DOHH2 (cell line): ENCODE measurements around the gene OVOL1.

Source experiments
- H3F3A ChIP-seq: fragments of 200-600 bp; sonication (generic), shearing (Covaris generic); 2 replicates; pipeline ENCODE4 v1.6.0; 2016; ENCODE audit warnings: antibody characterized with exemption, mild to moderate bottlenecking; ENCODE audit not compliant: control insufficient read depth, insufficient read depth
- H3K27ac ChIP-seq: fragments of 200-600 bp; sonication (generic); 2 replicates; pipeline ENCODE4 v1.5.1; 2014; ENCODE audit warnings: low read depth, mild to moderate bottlenecking, low read length, moderate library complexity
- H3K27me3 ChIP-seq: fragments of 200-600 bp; sonication (generic); 2 replicates; pipeline ENCODE4 v1.6.1; 2014; ENCODE audit warnings: mild to moderate bottlenecking, low read length, mixed read lengths; ENCODE audit not compliant: control insufficient read depth
- H3K36me3 ChIP-seq: fragments of 200-600 bp; sonication (generic); 2 replicates; pipeline ENCODE4 v1.6.1; 2014; ENCODE audit warnings: mild to moderate bottlenecking, low read length, moderate library complexity, mixed read lengths; ENCODE audit not compliant: control insufficient read depth
- H3K4me1 ChIP-seq: fragments of 200-600 bp; sonication (generic); 2 replicates; pipeline ENCODE4 v1.6.1; 2014; ENCODE audit warnings: mild to moderate bottlenecking, low read length, mixed read lengths; ENCODE audit not compliant: control insufficient read depth
- H3K4me2 ChIP-seq: fragments of 200-600 bp; sonication (generic); 2 replicates; pipeline ENCODE4 v1.6.0; 2014; ENCODE audit warnings: mild to moderate bottlenecking, low read length, moderate library complexity
- H3K4me3 ChIP-seq: fragments of 200-600 bp; sonication (generic); 2 replicates; pipeline ENCODE4 v1.5.1; 2014; ENCODE audit warnings: mild to moderate bottlenecking, low read length, mixed read lengths
- H3K79me2 ChIP-seq: fragments of 200-600 bp; sonication (generic); 2 replicates; pipeline ENCODE4 v1.6.1; 2014; ENCODE audit warnings: mild to moderate bottlenecking, low read length, mixed read lengths; ENCODE audit not compliant: control insufficient read depth
- H3K9me2 ChIP-seq: fragments of 200-600 bp; sonication (generic); replicated peaks from 2 replicates; pipeline ENCODE4 v1.6.1; 2014; ENCODE audit warnings: mild to moderate bottlenecking, low read length, mixed read lengths; ENCODE audit not compliant: control insufficient read depth
- H3K9me3 ChIP-seq: fragments of 200-600 bp; sonication (generic); 2 replicates; pipeline ENCODE4 v1.6.1; 2014; ENCODE audit warnings: antibody characterized with exemption, low read length, mixed read lengths; ENCODE audit not compliant: control insufficient read depth, insufficient read depth
- H4K20me1 ChIP-seq: fragments of 200-600 bp; sonication (generic); 2 replicates; pipeline ENCODE4 v1.6.0; 2014; ENCODE audit warnings: low read depth, mild to moderate bottlenecking, antibody characterized with exemption, low read length, moderate library complexity; ENCODE audit not compliant: control insufficient read depth, insufficient read depth
- CTCF ChIP-seq: fragments of 200-600 bp; sonication (generic); IDR thresholded peaks from one replicate; pipeline ENCODE4 v1.5.1; 2014; ENCODE audit warnings: antibody characterized with exemption, mild to moderate bottlenecking, low read depth, low read length; ENCODE audit not compliant: poor library complexity, severe bottlenecking
- EZH2phosphoT487 ChIP-seq: fragments of 200-600 bp; sonication (generic); IDR thresholded peaks from 2 replicates; pipeline ENCODE4 v1.6.1; 2017; ENCODE audit warnings: borderline replicate concordance, mild to moderate bottlenecking, antibody characterized with exemption, low read length, moderate library complexity, mixed read lengths

OVOL1 gene

GRCh38 chr11:65787649-65788622, 1.1 kb downstream of the OVOL1 start:
- no peak overlapping the region for H3K27ac ChIP-seq
- TF ChIP-seq EZH2phosphoT487: peak; percentile 98; the same call in 1 of the 2 replicates
- no peak for TF ChIP-seq CTCF
- no peaks in the 10 kb centered on the region for H3K79me2 ChIP-seq
- no peaks in the 10 kb centered on the region; the same call in 1 of the 2 replicates for H4K20me1 ChIP-seq
- peaks cover 58% of the 10 kb centered on the region for H3K27me3 ChIP-seq
- no peaks in the 10 kb centered on the region for H3K9me3 ChIP-seq
- H3K36me3 ChIP-seq: no peaks in the 10 kb centered on the region
- peak overlapping the region; percentile 51 for H3K4me2 ChIP-seq
- H3K4me1 ChIP-seq: peaks cover 41% of the 10 kb centered on the region
- H3K4me3 ChIP-seq: peak overlapping the region; percentile 34
- H3K9me2 ChIP-seq: no peaks in the 10 kb centered on the region
- H3F3A ChIP-seq: no peaks in the 10 kb centered on the region

- H3K4me1 ChIP-seq: peaks cover 39% of the 10 kb centered on the region
- TF ChIP-seq CTCF (no peak), EZH2phosphoT487 (no peak)
- H3K9me3 ChIP-seq: no peaks in the 10 kb centered on the region
- no peaks in the 10 kb centered on the region for H3K36me3 ChIP-seq
- H3K9me2 ChIP-seq: no peaks in the 10 kb centered on the region
- no peaks in the 10 kb centered on the region; the same call in 1 of the 2 replicates for H4K20me1 ChIP-seq
- H3K27me3 ChIP-seq: peaks cover 55% of the 10 kb centered on the region
- H3K79me2 ChIP-seq: no peaks in the 10 kb centered on the region
- H3K4me3 ChIP-seq: no peak overlapping the region
- H3K4me2 ChIP-seq: peak overlapping the region; percentile 51; the same call in 1 of the 2 replicates
- H3K27ac ChIP-seq: no peak overlapping the region
- H3F3A ChIP-seq: no peaks in the 10 kb centered on the region
These were observed 2.0 kb downstream of the OVOL1 start for GRCh38 chr11:65788821-65789220.

GRCh38 chr11:65789230-65790103, 2.6 kb downstream of the OVOL1 start:
- Histone ChIP-seq H3K4me3 (no peak overlapping the region), H3K79me2 (no peaks in the 10 kb centered on the region), H3K27me3 (peaks cover 52% of the 10 kb centered on the region), H3K4me2 (no peak overlapping the region), H3K4me1 (peaks cover 39% of the 10 kb centered on the region), H3K27ac (no peak overlapping the region), H3K9me2 (no peaks in the 10 kb centered on the region), H3K9me3 (no peaks in the 10 kb centered on the region), H3F3A (no peaks in the 10 kb centered on the region), H4K20me1 (no peaks in the 10 kb centered on the region; the same call in 1 of the 2 replicates), H3K36me3 (no peaks in the 10 kb centered on the region)
- TF ChIP-seq EZH2phosphoT487 (no peak), CTCF (no peak)
